Measurements from ENCODE around the gene FLT3.

FLT3 gene

DNA sequence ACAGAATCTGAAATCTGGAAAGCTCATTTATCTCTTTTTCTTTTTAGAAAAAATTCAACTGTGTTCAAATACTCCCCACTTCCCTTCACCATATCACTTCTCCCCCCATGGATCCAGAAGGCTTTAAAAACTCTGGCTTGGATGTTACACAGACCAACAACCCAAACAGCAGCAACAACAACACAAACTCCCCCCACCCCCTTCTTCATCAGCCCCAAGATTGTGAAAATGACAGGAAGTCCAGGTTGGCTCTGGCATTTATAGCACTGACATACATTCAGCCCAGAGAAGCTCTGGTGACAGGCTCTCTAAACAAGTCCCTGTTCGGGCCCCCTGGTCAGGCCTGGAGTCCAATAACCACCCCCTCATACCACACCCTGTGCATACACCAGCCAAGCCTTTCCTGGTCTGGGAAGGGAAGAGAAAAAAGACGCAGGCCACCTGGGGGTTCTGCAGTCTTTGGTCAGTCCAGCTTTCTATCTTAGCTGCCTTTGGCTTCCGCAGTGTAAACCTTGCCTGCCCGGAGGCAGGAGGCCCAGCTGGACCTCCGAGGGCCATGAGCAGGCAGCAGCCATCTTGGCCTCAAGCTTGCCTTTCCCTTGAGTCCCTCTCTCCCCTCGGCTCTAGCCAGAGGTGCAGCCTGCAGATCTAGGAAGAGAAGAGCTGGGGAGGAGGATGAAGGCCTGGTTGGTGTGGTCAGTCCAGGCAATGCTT is 138.1 kb downstream of the FLT3 start:
- TF ChIP-seq, protein P1, sequence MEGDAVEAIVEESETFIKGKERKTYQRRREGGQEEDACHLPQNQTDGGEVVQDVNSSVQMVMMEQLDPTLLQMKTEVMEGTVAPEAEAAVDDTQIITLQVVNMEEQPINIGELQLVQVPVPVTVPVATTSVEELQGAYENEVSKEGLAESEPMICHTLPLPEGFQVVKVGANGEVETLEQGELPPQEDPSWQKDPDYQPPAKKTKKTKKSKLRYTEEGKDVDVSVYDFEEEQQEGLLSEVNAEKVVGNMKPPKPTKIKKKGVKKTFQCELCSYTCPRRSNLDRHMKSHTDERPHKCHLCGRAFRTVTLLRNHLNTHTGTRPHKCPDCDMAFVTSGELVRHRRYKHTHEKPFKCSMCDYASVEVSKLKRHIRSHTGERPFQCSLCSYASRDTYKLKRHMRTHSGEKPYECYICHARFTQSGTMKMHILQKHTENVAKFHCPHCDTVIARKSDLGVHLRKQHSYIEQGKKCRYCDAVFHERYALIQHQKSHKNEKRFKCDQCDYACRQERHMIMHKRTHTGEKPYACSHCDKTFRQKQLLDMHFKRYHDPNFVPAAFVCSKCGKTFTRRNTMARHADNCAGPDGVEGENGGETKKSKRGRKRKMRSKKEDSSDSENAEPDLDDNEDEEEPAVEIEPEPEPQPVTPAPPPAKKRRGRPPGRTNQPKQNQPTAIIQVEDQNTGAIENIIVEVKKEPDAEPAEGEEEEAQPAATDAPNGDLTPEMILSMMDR (IDR thresholded peaks at IDR 0.05; ENCODE audit: low read depth, low read length) = no peak
- H3K4me3 ChIP-seq (replicated peaks in 1 of 2; ENCODE audit: low read depth in 2 of 2, low read length in 2 of 2) = no peak overlapping the region
- DNase-seq (ENCODE audit: low read depth in 2 of 2) = no peak

DNA sequence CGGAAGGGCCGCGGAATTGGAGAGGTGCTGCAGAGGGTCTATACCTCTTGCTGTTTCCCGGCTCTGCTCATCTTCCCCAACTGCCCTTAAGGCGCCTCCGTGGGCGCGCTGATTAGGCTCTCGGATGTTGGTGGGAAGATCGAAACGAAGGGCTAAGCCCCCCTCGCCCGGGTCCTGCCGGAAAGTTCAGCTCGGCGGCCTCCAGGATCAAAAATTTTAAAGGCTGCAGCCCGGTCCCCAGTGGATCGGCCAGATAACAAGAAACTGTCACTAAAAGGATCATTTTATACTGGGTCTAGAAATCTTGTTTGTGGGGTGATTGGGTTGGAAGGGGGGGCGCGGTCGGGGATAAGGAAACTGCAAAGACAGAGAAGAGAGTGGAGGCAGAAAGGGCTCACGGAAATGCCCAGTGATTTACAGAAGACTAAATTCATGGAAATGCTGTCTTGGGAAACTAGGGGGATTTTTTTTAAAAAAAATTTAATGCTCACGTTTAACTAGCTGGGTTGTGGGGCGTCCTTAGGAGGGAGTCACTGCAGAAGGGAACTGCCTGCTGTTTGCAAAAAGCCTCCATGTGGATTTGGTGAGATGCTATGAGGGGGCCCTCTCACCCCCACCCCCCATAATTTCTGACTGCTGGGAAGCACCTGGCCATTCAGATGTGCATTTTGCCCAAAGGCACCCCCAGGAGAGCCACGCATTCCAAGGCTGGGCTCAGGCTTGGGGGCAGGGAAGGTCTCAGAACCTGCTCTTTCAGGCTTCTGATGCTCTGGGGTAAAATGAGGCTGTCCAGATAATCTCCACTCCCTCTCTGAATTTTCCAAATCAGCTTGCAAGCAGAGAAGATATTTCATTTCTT is 138.9 kb downstream of the FLT3 start:
- TF ChIP-seq, protein P1 (IDR thresholded peaks at IDR 0.05; ENCODE audit: low read depth, low read length) = no peak
- no peak for DNase-seq (ENCODE audit: low read depth in 2 of 2)
- no peak overlapping the region for H3K4me3 ChIP-seq (replicated peaks in 1 of 2; ENCODE audit: low read depth in 2 of 2, low read length in 2 of 2)

DNA sequence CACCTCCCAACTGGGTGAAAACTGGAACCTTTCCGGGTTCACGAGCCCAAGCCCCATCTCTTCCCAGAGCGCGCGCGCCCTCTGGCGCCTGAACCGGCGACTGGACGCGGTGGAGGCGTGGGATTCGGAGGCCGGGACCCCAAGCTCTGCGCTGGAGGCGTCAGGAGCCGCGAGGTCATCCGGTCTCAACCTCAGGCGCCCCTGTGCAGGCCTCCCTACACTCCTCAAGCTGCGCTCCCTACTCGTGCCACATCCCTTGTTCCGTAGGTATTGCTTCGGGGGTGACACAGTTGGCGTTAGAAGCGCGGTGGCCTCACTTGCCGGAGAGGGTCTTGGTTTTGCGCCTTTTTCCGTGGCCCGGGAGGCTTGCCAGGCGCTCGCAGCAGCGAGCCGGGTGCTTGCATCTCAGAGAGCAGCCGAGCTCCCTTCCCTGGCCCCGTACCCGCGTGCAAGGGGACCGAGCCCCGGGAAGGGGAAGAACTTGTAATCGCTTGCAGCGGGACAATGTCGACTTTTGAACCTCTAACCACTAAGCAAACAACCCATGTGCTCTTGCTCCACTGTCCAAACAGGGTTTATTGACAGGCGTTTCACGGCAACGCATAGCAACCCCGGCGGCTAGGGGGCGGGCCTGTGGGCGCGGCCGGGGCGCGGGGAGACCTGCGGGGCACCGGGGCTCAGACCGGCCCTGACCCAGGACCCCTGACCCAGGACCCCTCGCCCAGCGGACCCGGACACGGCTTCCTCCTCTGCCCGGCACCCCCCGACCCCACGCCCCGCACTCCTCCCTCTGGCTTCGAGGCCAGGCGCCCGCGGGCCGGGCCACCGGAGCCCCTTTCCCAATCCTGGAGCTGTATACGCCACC is 139.8 kb downstream of the FLT3 start:
- TF ChIP-seq, protein P1 (IDR thresholded peaks at IDR 0.05; ENCODE audit: low read depth, low read length) = peak; percentile 16
- H3K4me3 ChIP-seq (replicated peaks in 1 of 2; ENCODE audit: low read depth in 2 of 2, low read length in 2 of 2) = peak overlapping the region in 1 of 2 donors; percentile 11
- peak; percentile 26 to 35 for DNase-seq (ENCODE audit: low read depth in 2 of 2)

DNA sequence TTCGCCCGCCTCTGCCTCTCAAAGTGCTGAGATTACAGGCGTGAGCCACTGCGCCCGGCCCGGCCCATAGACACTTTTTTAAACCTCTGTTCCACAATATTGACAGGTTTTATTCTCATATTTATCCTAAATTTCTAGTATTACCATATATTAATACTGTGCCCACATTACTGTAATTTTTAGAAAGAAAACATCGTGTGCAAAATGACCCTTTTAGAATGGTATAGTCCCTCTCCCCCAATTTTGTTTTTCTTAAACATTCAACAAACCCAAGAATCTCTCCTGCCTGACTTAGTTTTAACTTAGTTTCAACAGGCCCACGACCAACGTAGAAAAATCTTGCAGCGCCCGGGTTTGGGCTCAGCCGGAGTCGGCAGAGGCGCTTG is 140.4 kb downstream of the FLT3 start:
- H3K4me3 ChIP-seq (replicated peaks in 1 of 2; ENCODE audit: low read depth in 2 of 2, low read length in 2 of 2) = no peak overlapping the region
- DNase-seq (ENCODE audit: low read depth in 2 of 2) = no peak
- TF ChIP-seq, protein P1 (IDR thresholded peaks at IDR 0.05; ENCODE audit: low read depth, low read length) = no peak

DNA sequence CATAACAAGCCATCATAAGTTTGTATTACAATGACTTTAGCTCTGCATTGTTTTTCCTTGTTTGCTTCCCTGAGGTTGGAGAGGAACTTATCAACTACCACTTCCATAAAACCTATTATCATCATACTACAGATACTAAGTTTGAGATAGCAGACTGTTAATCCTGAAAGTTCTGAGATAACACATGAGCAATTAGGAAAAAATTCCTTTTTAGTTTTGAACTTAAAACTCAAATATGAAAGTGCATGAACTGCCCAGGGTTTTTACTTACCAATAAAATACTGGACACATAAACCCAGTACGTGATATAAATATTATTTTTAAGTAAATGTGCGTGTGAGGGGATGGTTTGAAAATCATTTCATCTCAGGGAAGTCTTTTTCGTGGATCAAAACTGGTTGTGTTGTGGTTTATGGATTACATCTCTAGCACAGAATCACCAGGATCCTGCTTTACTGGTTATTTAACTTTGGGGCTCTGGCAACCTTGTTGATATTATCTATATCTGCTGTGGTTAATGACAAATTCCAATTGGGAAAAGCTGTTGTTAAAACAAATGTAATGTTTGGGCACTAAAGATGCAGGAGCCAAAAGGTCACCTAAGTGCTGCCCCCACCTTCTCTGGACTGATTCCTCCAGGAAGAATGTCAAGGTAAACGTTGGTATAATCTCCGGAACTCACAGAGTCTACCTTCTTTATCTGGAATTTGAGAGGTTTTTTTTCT is 143.6 kb downstream of the FLT3 start:
- DNase-seq (ENCODE audit: low read depth in 2 of 2) = no peak
- TF ChIP-seq, protein P1 (IDR thresholded peaks at IDR 0.05; ENCODE audit: low read depth, low read length) = no peak
- no peak overlapping the region for H3K4me3 ChIP-seq (replicated peaks in 1 of 2; ENCODE audit: low read depth in 2 of 2, low read length in 2 of 2)

DNA sequence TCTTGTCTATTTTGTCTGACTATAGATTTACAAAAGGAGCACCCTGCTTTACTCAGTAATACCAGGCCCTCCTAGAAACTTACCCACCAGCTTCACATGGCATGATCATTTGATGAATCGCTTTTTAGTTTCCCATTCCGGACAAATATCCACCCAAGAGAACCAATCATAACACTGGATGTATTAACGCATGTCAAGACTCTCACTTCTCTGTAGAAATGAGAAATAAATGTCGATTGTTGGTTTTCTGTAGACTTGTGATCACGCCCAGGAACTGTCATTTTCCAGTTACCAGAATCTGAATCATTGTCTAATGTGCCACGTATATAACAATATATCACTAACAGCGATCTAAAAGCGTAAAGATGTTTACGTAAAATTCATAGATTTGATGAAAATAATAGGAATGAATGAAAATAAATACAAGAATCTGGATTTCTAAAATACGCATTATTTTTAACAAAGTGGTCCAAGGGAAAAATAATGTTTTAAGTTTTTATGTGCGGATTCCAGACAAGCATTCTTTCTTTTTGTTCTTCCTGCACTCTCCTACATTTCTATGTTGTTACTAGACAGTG is 145.3 kb downstream of the FLT3 start:
- no peak for DNase-seq (ENCODE audit: low read depth in 2 of 2)
- H3K4me3 ChIP-seq (replicated peaks in 1 of 2; ENCODE audit: low read depth in 2 of 2, low read length in 2 of 2) = no peak overlapping the region
- TF ChIP-seq, protein P1 (IDR thresholded peaks at IDR 0.05; ENCODE audit: low read depth, low read length) = no peak

All from cardiac fibroblast (primary cell).